NCI-H510A (cell line): ENCODE results near the gene CNNM3.
"Not testable (repeated sequence)": the region's sequence is repeated elsewhere in the genome, so short reads cannot be mapped to it uniquely, and the experiment has no call there.

Source experiments
- DNase-seq: peaks from one replicate; lab custom pipeline; 2025; lab: John Stamatoyannopoulos, UW

CNNM3 gene

GRCh38 chr2:96816127-96816835 is at the start of gene CNNM3:
TSS of gene CNNM3 (plus strand) at chr2:96816268. CDS start at chr2:96816278, 10 bp downstream.
- peak; percentile 92 for DNase-seq

GRCh38 chr2:96767135-96767871 is 48.8 kb upstream of the CNNM3 start:
- no peak for DNase-seq

- no peak for DNase-seq
Measured at GRCh38 chr2:96768083-96768561, 47.9 kb upstream of the CNNM3 start.

GRCh38 chr2:96769814-96770213 is 46.3 kb upstream of the CNNM3 start:
- no peak for DNase-seq

GRCh38 chr2:96770442-96771202 is 45.4 kb upstream of the CNNM3 start:
- no peak for DNase-seq

GRCh38 chr2:96771796-96772618 is 44.1 kb upstream of the CNNM3 start:
- peak; percentile 41 for DNase-seq

GRCh38 chr2:96772903-96773671 is 43.0 kb upstream of the CNNM3 start:
- no peak for DNase-seq

GRCh38 chr2:96773922-96774321 is 42.1 kb upstream of the CNNM3 start:
- no peak for DNase-seq

GRCh38 chr2:96775160-96775559 is 40.9 kb upstream of the CNNM3 start:
- DNase-seq = no peak

GRCh38 chr2:96783388-96783787 is 32.7 kb upstream of the CNNM3 start:
- no peak for DNase-seq

- no peak for DNase-seq
Measured at GRCh38 chr2:96787411-96787810, 28.7 kb upstream of the CNNM3 start.

GRCh38 chr2:96788442-96789244 is 27.4 kb upstream of the CNNM3 start:
- peak; percentile 9 for DNase-seq

- DNase-seq = no peak
Measured at GRCh38 chr2:96789245-96789617, 26.8 kb upstream of the CNNM3 start.

- no peak for DNase-seq
Measured at GRCh38 chr2:96792772-96793749, 23.0 kb upstream of the CNNM3 start.

- DNase-seq = no peak
Measured at GRCh38 chr2:96795076-96795475, 21.0 kb upstream of the CNNM3 start.

GRCh38 chr2:96796497-96796896 is 19.6 kb upstream of the CNNM3 start:
- not testable (repeated sequence) for DNase-seq

GRCh38 chr2:96797066-96797625 is 18.9 kb upstream of the CNNM3 start:
- DNase-seq = no peak
